Measurements from ENCODE around the gene NFIB. TPM values are rescaled to one million over a fixed set of nuclear protein-coding genes. Genes with fewer than 3 reads are reported as not detected.

The NFIB gene
- polyA plus RNA-seq, 1 of the 3 experiments (the other 2 are of a cell fraction): 9.2 TPM

- Histone ChIP-seq H3K36me3 (replicated peaks in 1 of 2; ENCODE audit: control insufficient read depth in 1 of 2, insufficient read depth in 2 of 2, low read length in 1 of 2) (no peaks in the 10 kb centered on the region), H3K4me2 (no peak overlapping the region), H3F3A (replicated peaks; ENCODE audit: insufficient read depth) (no peaks in the 10 kb centered on the region), H3K27ac (ENCODE audit: low read depth in 2 of 2, low read length in 1 of 2) (no peak overlapping the region), H3K9me2 (no peaks in the 10 kb centered on the region), H3K4me1 (ENCODE audit: control insufficient read depth in 1 of 2, insufficient read depth in 2 of 2, low read depth in 1 of 2, low read length in 1 of 2) (peaks cover 0 to 13% of the 10 kb centered on the region in 2 experiments; a peak in 2 of 4 replicates), H4K20me1 (ENCODE audit: insufficient read depth) (no peaks in the 10 kb centered on the region), H2AFZ (ENCODE audit: low read depth) (no peak overlapping the region), H3K27me3 (ENCODE audit: insufficient read depth) (no peaks in the 10 kb centered on the region), H3K79me2 (ENCODE audit: insufficient read depth) (no peaks in the 10 kb centered on the region), H3K4me3 (ENCODE audit: low read depth in 2 of 2, low read length in 1 of 2) (no peak overlapping the region), H3K9ac (no peak overlapping the region), H3K9me3 (no peaks in the 10 kb centered on the region)
- CTCF ChIA-PET: no interaction called here
- TF ChIP-seq GABPA (IDR thresholded peaks at IDR 0.05; ENCODE audit: low read depth) (no peak), IRF3 (IDR thresholded peaks at IDR 0.05; ENCODE audit: low read depth, low read length) (no peak), GATA2 (CRISPR knock-in tag; IDR thresholded peaks at IDR 0.05) (no peak), RXRA (IDR thresholded peaks at IDR 0.05; ENCODE audit: borderline replicate concordance, low read depth) (no peak), TAF1 (IDR thresholded peaks at IDR 0.05; ENCODE audit: borderline replicate concordance, low read depth, low read length) (no peak), POLR2AphosphoS5 (IDR thresholded peaks at IDR 0.05; ENCODE audit: low read depth, low read length) (no peak), YY1 (IDR thresholded peaks at IDR 0.05; ENCODE audit: low read depth) (no peak), TEAD4 (IDR thresholded peaks at IDR 0.05; ENCODE audit: borderline replicate concordance, insufficient read depth) (no peak), RAD21 (IDR thresholded peaks at IDR 0.05; ENCODE audit: low read length) (no peak), MXI1 (IDR thresholded peaks at IDR 0.05; ENCODE audit: low read depth, low read length) (no peak), JUND (IDR thresholded peaks at IDR 0.05) (no peak), RCOR1 (IDR thresholded peaks at IDR 0.05; ENCODE audit: low read length) (no peak)
- no peak for DNase-seq
- WGBS (ENCODE audit: low lambda C conversion rate): 83% methylated on average over 4 of the region's 4 CpGs
- POLR2A ChIA-PET: no interaction called here
These were observed 28.8 kb upstream of the NFIB start for GRCh38 chr9:14342736-14343135.

- no peak overlapping the region for H3K4me2 ChIP-seq
- 74% methylated on average over 6 of the region's 6 CpGs for WGBS (ENCODE audit: low lambda C conversion rate)
- no peaks in the 10 kb centered on the region for H3K9me3 ChIP-seq
- H3K27ac ChIP-seq (ENCODE audit: low read depth in 2 of 2, low read length in 1 of 2): no peak overlapping the region
- H3K4me3 ChIP-seq (ENCODE audit: low read depth in 2 of 2, low read length in 1 of 2): no peak overlapping the region
- no peak for DNase-seq
- ChIA-PET CTCF (interaction anchor here (1.6 kb wide), 1 partner anchor 12 kb away, joined by 5 read pairs; no protein-coding TSS in a partner anchor), POLR2A (no interaction called here)
- H3K36me3 ChIP-seq (replicated peaks in 1 of 2; ENCODE audit: control insufficient read depth in 1 of 2, insufficient read depth in 2 of 2, low read length in 1 of 2): no peaks in the 10 kb centered on the region
- no peaks in the 10 kb centered on the region for H3K9me2 ChIP-seq
- no peaks in the 10 kb centered on the region for H3K27me3 ChIP-seq (ENCODE audit: insufficient read depth)
- H3K9ac ChIP-seq: no peak overlapping the region
- H4K20me1 ChIP-seq (ENCODE audit: insufficient read depth): no peaks in the 10 kb centered on the region
- no peak overlapping the region for H2AFZ ChIP-seq (ENCODE audit: low read depth)
- TF ChIP-seq ELF1 (IDR thresholded peaks at IDR 0.05): no peak
- TF ChIP-seq USF1 (IDR thresholded peaks at IDR 0.05; ENCODE audit: borderline replicate concordance, low read depth): no peak
- TF ChIP-seq NFIC (IDR thresholded peaks at IDR 0.05; ENCODE audit: borderline replicate concordance): no peak
- no peaks in the 10 kb centered on the region for H3F3A ChIP-seq (replicated peaks; ENCODE audit: insufficient read depth)
- no peaks in the 10 kb centered on the region for H3K79me2 ChIP-seq (ENCODE audit: insufficient read depth)
- H3K4me1 ChIP-seq (ENCODE audit: control insufficient read depth in 1 of 2, insufficient read depth in 2 of 2, low read depth in 1 of 2, low read length in 1 of 2): peaks cover 0 to 13% of the 10 kb centered on the region in 2 experiments; a peak in 2 of 4 replicates
These were observed 27.6 kb upstream of the NFIB start for GRCh38 chr9:14341437-14342122.

Data from SK-N-SH (cell line).